HG03135 (cell line): ENCODE results near the gene ADAMTS9.

Source experiments
- ATAC-seq: cut with Tn5 transposase; IDR thresholded peaks from one replicate; pipeline ENCODE4 v1.9.1; 2021; ENCODE audit warnings: mild to moderate bottlenecking, moderate library complexity; ENCODE audit not compliant: unreplicated experiment

The ADAMTS9 gene

GRCh38 chr3:64687086-64687780 lies 567 bp downstream of the ADAMTS9 start:
- ATAC-seq: no peak

- no peak for ATAC-seq
These were observed 1.3 kb downstream of the ADAMTS9 start for GRCh38 chr3:64686446-64686908.

GRCh38 chr3:64685800-64686445 lies 1.9 kb downstream of the ADAMTS9 start:
- no peak for ATAC-seq

- ATAC-seq: no peak
These were observed 2.4 kb downstream of the ADAMTS9 start for GRCh38 chr3:64685331-64685799.

- ATAC-seq: no peak
These were observed 3.0 kb downstream of the ADAMTS9 start for GRCh38 chr3:64684715-64685261.

- ATAC-seq: no peak
These were observed 6.0 kb downstream of the ADAMTS9 start for GRCh38 chr3:64681827-64682226.

- no peak for ATAC-seq
These were observed 6.8 kb downstream of the ADAMTS9 start for GRCh38 chr3:64681015-64681414.

DNA sequence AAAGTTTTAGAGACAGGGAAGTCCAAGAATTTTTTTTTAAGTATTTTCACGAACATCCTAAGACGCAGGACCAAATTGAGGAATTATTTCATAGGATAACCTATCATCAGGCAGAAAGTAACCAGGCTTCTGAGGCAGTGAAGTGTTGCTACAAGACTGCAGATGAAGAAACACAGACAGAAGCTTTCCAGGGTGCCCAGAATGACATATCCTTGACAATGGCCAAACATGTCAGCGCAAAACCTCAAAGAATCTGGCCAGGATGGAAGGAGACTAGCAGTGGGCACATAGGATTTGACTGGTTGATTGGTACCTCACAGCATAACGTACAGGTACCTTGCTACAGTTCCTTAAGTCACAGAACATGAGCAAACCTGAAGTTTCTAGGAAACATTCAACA lies 7.5 kb downstream of the ADAMTS9 start:
- ATAC-seq: no peak

- no peak for ATAC-seq
These were observed 9.7 kb downstream of the ADAMTS9 start for GRCh38 chr3:64677961-64678716.

- ATAC-seq: no peak
These were observed 11.0 kb downstream of the ADAMTS9 start for GRCh38 chr3:64676831-64677230.

DNA sequence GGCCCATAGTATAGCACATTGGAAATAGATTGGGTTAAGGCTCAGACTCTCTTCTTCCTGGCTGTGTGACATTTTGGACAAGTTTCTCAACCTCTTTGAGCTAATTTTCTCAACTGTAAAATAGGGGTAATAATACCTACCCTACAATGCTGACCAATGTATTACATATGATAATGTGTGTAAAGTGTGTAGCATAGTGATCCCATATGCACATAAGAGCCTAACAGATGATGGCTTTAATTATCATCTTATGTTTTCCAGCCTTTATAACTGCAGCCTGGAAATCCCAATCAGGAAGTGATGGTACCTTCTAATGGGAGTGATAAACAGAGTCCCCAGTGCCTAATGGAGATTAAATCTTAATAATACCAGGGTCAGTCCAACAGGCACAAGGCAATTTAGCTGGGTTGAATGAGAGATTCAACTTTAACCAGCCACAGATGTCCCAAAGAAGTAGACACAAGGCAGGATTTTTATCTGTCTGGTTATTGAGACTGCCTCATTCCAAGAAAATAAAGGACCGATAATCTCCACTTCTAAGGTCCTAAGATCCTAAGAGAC lies 12.0 kb downstream of the ADAMTS9 start:
- ATAC-seq: no peak

DNA sequence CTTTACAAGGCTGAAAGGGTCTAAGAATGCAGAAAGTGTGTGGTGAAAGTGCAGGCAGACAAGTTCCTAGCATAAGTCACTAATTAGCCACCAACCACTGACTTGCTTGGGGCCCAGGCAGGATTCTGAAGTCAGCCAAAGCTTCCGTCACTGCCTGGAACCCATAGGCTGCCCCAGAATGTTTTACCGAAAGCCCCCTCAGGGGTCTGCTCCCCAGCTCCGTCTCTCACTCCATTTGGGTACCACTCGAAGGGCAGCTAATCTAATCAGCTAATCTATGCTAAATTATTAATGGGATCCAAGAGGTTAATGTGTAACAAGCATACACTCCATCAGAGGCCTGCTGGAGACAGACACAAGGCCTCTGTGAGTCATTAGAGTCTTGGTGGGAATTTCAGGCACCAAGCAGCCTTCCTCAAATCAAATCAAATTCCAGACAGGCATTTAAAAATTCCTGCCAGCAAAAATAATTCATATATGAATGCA lies 13.2 kb downstream of the ADAMTS9 start:
- ATAC-seq: no peak

DNA sequence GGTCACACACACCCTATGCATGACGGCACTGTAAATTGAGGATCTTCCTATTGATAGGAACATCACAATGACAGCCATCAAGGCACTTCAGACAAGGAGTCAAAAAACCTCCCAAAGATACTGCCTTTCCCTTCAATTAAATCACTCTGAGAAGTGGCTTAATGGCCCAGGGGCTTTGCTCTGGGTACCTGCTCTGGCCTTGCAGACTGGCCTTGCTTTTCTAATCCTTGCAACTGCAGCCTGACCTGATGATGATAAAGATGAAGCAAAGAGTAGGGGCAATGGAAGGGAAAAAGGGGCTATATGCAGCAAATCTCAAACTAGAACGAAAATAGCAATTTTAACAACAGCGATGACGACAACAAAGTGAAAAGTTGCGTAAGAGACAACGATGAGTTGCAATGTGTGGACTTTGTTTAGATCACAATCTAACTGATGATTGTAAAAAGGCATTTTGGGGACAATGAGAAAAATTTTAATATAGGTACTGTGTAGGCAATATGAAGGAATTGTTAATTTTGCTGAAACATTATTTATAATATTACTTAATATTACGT lies 14.6 kb downstream of the ADAMTS9 start:
- no peak for ATAC-seq

DNA sequence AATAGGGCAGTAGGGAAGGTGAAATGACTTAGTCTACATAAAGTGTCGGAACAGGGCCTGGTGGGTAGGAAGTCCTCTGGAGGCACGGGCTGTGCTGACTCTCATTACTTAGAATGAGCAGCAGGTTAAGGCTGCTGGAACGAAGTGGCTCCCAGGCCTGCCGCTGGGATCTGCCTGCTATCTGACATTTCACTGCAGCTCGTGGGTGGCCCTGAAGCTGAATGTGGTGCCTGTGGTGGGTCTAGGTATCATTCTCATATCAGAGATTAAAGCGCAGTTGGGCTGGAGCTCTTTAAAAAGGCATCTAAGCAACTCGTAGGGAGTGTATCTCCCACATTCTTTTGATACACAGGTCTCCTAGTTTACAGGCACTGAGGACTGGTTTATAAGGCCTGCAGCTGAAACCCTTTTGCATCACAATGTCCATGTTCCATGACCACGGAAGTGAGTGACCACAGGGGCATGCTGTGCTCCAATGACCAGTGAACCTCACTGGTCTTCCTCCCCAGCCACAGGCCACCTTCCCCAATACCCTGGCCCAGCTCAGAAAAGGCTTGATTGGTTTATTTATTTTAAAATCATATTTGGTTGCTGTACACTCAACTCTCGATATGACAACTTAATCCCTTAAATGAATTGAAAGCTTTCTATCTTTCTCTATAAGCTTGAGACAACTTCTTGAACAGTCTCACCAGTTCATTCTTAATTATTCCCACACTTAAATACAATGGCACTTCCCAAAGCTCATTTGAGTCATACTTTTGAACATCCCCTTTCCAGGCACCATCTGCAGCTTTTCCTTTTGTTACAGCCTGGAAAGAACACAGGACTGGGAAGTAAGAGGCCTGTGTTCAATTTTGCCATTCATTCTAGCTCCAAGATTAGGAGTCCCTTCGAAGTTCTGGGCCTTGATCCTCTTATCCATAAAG lies 19.0 kb downstream of the ADAMTS9 start:
- no peak for ATAC-seq

- ATAC-seq: no peak
These were observed 19.8 kb downstream of the ADAMTS9 start for GRCh38 chr3:64667887-64668581.

GRCh38 chr3:64667138-64667537 lies 20.7 kb downstream of the ADAMTS9 start:
- ATAC-seq: no peak

DNA sequence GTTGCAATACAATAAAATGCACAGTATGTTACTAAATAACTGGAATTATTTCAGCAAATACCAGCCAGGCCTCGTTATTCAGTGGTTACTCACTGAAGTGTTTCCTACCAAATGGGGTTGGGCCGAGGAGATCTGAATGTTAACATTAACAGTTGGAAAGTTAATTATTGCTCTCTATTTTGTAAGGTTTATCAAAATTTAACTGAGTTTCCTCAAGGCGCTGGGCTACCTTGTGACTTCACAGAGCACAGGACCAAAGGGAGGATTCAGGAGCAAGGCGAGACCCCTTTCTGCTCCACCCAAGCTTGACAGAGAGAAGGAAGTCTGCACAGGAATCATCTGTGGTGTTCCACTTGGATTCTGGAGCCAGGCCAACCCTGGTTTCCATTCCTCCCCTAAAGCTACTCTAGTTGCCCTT lies 21.6 kb downstream of the ADAMTS9 start:
- ATAC-seq: no peak

GRCh38 chr3:64664397-64664796 lies 23.4 kb downstream of the ADAMTS9 start:
- ATAC-seq: no peak

- no peak for ATAC-seq
These were observed 28.2 kb downstream of the ADAMTS9 start for GRCh38 chr3:64659617-64659978.
